Body of pancreas (tissue), 4 donors: ENCODE results near the gene PTPRN. TPM values are rescaled to one million over a fixed set of nuclear protein-coding genes. Genes with fewer than 3 reads are reported as not detected.

ENCODE experiments used
- ATAC-seq: fragments of 150-250 bp; one replicate; pipeline ENCODE4 v1.9.1; 2016
- DNase-seq, 4 donors: peaks; one replicate each; pipeline ENCODE4 v3.0.0-alpha.2; 2019
- H3K27ac ChIP-seq, 4 donors: fragments of 200-600 bp; sonication (generic); 1 replicate in 3 of 4; 2 replicates in 1 of 4; pipeline versions ENCODE4 v1.5.1 to v1.6.1; 2016 to 2019; ENCODE audit warnings: mild to moderate bottlenecking in 1 of 4, mixed read lengths in 1 of 4, moderate library complexity in 1 of 4
- H3K27me3 ChIP-seq, 2 donors: fragments of 200-600 bp; sonication (generic); one replicate each; pipeline ENCODE4 v1.6.0; 2016; ENCODE audit warnings: mild to moderate bottlenecking in 1 of 2
- H3K36me3 ChIP-seq, 2 donors: fragments of 200-600 bp; sonication (generic); replicated peaks in 1 of 2; 2 replicates each; pipeline ENCODE4 v1.5.1; 2016; ENCODE audit warnings: low read depth in 2 of 2; ENCODE audit not compliant: insufficient read depth in 1 of 2
- H3K4me1 ChIP-seq: fragments of 200-600 bp; sonication (generic); one replicate; pipeline ENCODE4 v1.6.0; 2016
- H3K4me3 ChIP-seq, 2 donors: fragments of 200-600 bp; sonication (generic); 1 replicate in 1 of 2; 2 replicates in 1 of 2; pipeline ENCODE4 v1.5.1; 2016 to 2019
- H3K9me3 ChIP-seq, 3 donors: fragments of 200-600 bp; sonication (generic); 1 replicate in 2 of 3; 2 replicates in 1 of 3; pipeline ENCODE4 v1.5.1; 2016
- POLR2A ChIP-seq, 3 donors: fragments of 450-650 bp; IDR thresholded peaks; one replicate each; pipeline ENCODE4 v1.6.1; 2016; ENCODE audit warnings: antibody characterized with exemption in 3 of 3, mild to moderate bottlenecking in 2 of 3
- WGBS, 2 donors: methylation state at CpG; one replicate each; pipeline ENCODE4 v1.1.5; 2017; 5-methylcytosine and 5-hydroxymethylcytosine counted together
- intact Hi-C: fragments of 100-400 bp; cut with DNase I; formaldehyde crosslinking; loops from one replicate; pipeline ENCODE4 v1.15.1; 2023
- total RNA-seq, 2 donors: library from RNA; depleted of rRNA; stranded (reverse); fragments of >200 nt; gene quantifications; one replicate each; pipeline ENCODE4 v1.1.0, GENCODE V29; 2016
- TF ChIP-seq, protein P1 (sequence below), 7 experiments: fragments of 450-650 bp in 4 of 7; fragments of 200-600 bp in 3 of 7; sonication (generic) in 3 of 7; IDR thresholded peaks; one replicate each; pipeline ENCODE4 v1.5.1; 2016 to 2019; ENCODE audit warnings: antibody characterized with exemption in 7 of 7

The PTPRN gene
- total RNA-seq, 2 donors from 2014 or later = 18.7 to 19.8 TPM

- peak; percentile 70 for ATAC-seq
- intact Hi-C loops = no loop called here
- DNase-seq = peak; percentile 87 to 93 (median 90)
- TF ChIP-seq, protein P1, sequence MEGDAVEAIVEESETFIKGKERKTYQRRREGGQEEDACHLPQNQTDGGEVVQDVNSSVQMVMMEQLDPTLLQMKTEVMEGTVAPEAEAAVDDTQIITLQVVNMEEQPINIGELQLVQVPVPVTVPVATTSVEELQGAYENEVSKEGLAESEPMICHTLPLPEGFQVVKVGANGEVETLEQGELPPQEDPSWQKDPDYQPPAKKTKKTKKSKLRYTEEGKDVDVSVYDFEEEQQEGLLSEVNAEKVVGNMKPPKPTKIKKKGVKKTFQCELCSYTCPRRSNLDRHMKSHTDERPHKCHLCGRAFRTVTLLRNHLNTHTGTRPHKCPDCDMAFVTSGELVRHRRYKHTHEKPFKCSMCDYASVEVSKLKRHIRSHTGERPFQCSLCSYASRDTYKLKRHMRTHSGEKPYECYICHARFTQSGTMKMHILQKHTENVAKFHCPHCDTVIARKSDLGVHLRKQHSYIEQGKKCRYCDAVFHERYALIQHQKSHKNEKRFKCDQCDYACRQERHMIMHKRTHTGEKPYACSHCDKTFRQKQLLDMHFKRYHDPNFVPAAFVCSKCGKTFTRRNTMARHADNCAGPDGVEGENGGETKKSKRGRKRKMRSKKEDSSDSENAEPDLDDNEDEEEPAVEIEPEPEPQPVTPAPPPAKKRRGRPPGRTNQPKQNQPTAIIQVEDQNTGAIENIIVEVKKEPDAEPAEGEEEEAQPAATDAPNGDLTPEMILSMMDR (IDR thresholded peaks at IDR 0.05) = peak; percentile 96 to 99 (median 97)
- no peak for TF ChIP-seq POLR2A (IDR thresholded peaks at IDR 0.05)
- Histone ChIP-seq H3K4me1 (peaks cover 17% of the 10 kb centered on the region), H3K36me3 (no peaks in the 10 kb centered on the region), H3K27ac (no peak overlapping the region), H3K4me3 (no peak overlapping the region), H3K27me3 (no peaks in the 10 kb centered on the region), H3K9me3 (no peaks in the 10 kb centered on the region)
- WGBS, 2 donors = 22 to 75% methylated on average over 3 to 15 of the region's 15 CpGs
These were observed 10.3 kb downstream of the PTPRN start for GRCh38 chr2:219298759-219299371.

GRCh38 chr2:219297766-219298456, 11.3 kb downstream of the PTPRN start:
- H3K4me1 ChIP-seq = peaks cover 17% of the 10 kb centered on the region
- ATAC-seq (no peak), DNase-seq (no peak)
- no peak overlapping the region for H3K4me3 ChIP-seq
- no peaks in the 10 kb centered on the region for H3K9me3 ChIP-seq
- intact Hi-C loops = no loop called here
- no peak overlapping the region for H3K27ac ChIP-seq
- no peaks in the 10 kb centered on the region for H3K36me3 ChIP-seq
- no peak for TF ChIP-seq POLR2A (IDR thresholded peaks at IDR 0.05)
- TF ChIP-seq, protein P1 (IDR thresholded peaks at IDR 0.05) = no peak
- H3K27me3 ChIP-seq = no peaks in the 10 kb centered on the region
- WGBS, 2 donors = 64 to 66% methylated on average over 8 to 14 of the region's 14 CpGs

GRCh38 chr2:219296631-219297391, 12.4 kb downstream of the PTPRN start:
- no peak for TF ChIP-seq POLR2A (IDR thresholded peaks at IDR 0.05)
- TF ChIP-seq, protein P1 (IDR thresholded peaks at IDR 0.05) = no peak
- no peaks in the 10 kb centered on the region for H3K36me3 ChIP-seq
- H3K9me3 ChIP-seq = no peaks in the 10 kb centered on the region
- no peak for DNase-seq
- no peaks in the 10 kb centered on the region for H3K27me3 ChIP-seq
- H3K27ac ChIP-seq = no peak overlapping the region
- intact Hi-C loops = no loop called here
- no peak overlapping the region for H3K4me3 ChIP-seq
- WGBS, 2 donors = 72 to 78% methylated on average over 5 to 23 of the region's 25 CpGs
- ATAC-seq = no peak
- peaks cover 17% of the 10 kb centered on the region for H3K4me1 ChIP-seq

- DNase-seq (no peak), ATAC-seq (no peak)
- Histone ChIP-seq H3K27me3 (no peaks in the 10 kb centered on the region), H3K4me1 (peaks cover 17% of the 10 kb centered on the region), H3K36me3 (no peaks in the 10 kb centered on the region), H3K9me3 (no peaks in the 10 kb centered on the region), H3K4me3 (no peak overlapping the region), H3K27ac (no peak overlapping the region)
- intact Hi-C loops = no loop called here
- 75 to 79% methylated on average over 9 to 14 of the region's 14 CpGs for WGBS, 2 donors
- TF ChIP-seq POLR2A (IDR thresholded peaks at IDR 0.05) = no peak
- TF ChIP-seq, protein P1 (IDR thresholded peaks at IDR 0.05) = no peak
These were observed 13.1 kb downstream of the PTPRN start for GRCh38 chr2:219296142-219296541.
